Omental fat pad (tissue), 4 donors: ENCODE results near the gene CDH23. TPM values are rescaled to one million over a fixed set of nuclear protein-coding genes. Genes with fewer than 3 reads are reported as not detected.

Source experiments
- ATAC-seq: fragments of 150-250 bp; one replicate; pipeline ENCODE4 v1.9.1; 2016; ENCODE audit warnings: mild to moderate bottlenecking, moderate library complexity; ENCODE audit not compliant: low FRiP score
- DNase-seq: peaks from one replicate; pipeline ENCODE4 v3.0.0-alpha.2; 2019; ENCODE audit warnings: low spot score
- CTCF ChIP-seq, 3 donors: fragments of 450-650 bp; IDR thresholded peaks; one replicate each; pipeline ENCODE4 v1.5.1; 2016 to 2017; ENCODE audit warnings: antibody characterized with exemption in 3 of 3, mild to moderate bottlenecking in 3 of 3, moderate library complexity in 2 of 3
- total RNA-seq, 4 donors: library from RNA; depleted of rRNA; stranded (reverse); fragments of >200 nt; gene quantifications; one replicate each; pipeline ENCODE4 v1.1.0, GENCODE V29; 2016

CDH23 gene
- total RNA-seq, 4 donors from 2014 or later = 25.3 to 41.9 (median 34.4) TPM

DNA sequence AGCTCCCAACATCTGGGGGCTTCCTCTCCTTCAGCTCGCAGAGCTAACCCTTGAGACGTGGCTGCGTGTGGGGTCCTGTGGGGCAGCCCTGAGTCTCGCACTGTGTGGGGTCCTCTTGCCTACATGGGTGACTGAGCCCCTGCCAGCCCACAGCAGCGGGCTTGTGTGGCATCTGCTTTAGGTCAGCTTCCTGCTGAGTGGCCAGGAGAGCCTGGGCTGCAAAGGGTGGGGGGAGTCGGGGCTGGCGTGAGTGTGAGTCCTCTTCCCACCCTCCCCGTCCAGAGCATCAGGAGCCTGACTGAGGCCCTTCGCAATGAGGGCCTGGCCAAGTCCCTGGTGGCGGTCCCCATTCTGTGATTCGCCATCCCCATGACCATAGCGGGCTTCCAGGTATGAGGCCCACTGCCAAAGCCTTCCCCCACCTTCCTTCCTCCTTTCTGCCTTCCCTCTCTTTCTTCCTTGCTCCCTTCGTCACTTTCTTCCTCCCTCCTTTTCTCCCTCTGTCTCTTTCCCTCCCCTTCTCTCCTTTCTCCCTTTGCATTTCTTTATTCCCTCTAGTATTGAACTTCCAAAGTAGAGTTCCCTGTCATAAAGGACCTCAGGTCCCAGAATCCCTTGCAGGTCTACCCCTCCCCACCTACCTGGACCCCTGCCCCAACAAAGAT, 85.2 kb downstream of the CDH23 start:
- DNase-seq (no peak), ATAC-seq (no peak)
- no peak for TF ChIP-seq CTCF (IDR thresholded peaks at IDR 0.05)

- no peak for DNase-seq
- no peak for TF ChIP-seq CTCF (IDR thresholded peaks at IDR 0.05)
- ATAC-seq = no peak
Observed at GRCh38 chr10:71482620-71483019, 85.9 kb downstream of the CDH23 start.

DNA sequence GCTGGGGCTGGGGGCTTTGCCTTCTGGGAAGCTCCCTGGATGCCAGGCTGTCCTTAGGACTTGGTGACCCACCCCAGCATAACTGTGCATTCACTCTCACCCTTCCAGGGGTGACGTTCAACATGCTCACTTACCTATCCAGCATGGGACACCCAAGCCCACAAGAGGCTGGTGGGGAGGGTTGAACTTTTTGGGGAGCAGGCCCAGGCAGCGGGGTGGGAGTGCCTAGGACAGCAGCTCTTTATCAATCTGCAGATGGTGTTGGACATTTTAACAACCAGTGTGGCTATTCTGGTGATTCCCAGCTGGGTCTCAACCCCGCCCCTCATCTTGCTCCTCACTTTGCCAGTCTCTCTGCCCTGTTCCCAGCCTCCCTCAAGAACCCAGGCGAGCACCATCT, 86.4 kb downstream of the CDH23 start:
- no peak for TF ChIP-seq CTCF (IDR thresholded peaks at IDR 0.05)
- ATAC-seq (no peak), DNase-seq (no peak)

DNA sequence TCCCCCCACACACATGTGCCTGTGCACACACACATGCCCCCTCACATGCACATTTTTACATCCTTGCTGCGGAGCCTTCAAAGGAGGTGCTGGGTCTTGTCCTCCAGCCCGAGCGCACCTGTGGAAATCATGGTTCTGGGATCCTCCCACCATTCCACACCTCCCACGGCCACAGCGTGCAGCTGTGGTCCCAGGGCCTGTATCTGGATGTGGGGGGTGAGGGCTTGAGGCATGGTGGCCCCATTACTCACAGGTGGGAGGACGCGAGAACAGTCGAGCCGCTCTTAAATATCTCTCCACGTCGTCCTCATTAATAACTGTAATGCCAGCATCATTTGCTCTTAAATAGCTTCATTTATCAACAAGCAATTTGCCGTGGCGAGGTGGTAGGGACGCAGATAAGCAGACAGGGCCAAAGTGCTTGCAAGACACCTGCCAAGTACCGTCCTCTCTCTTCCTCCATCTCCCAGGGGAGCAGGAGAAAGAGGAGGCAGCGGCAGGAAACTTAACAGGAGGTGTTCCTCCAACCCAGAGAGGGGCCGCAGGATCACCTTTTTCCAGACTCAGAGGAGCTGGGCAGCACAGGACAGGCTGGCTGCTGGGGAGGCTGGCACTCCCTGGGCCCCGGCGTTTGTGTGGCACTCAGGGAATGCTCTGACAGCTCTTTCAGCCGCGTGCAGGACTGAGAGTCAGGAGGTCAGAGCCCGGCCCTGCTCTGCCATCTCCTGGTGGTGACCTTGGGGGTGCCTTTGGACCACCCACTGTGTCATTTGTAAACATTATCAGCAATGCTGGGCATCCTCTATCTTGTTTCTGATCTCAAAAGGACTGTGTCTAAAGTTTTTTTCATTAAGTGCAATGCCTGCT, 87.4 kb downstream of the CDH23 start:
- no peak for TF ChIP-seq CTCF (IDR thresholded peaks at IDR 0.05)
- no peak for DNase-seq
- ATAC-seq = no peak

DNA sequence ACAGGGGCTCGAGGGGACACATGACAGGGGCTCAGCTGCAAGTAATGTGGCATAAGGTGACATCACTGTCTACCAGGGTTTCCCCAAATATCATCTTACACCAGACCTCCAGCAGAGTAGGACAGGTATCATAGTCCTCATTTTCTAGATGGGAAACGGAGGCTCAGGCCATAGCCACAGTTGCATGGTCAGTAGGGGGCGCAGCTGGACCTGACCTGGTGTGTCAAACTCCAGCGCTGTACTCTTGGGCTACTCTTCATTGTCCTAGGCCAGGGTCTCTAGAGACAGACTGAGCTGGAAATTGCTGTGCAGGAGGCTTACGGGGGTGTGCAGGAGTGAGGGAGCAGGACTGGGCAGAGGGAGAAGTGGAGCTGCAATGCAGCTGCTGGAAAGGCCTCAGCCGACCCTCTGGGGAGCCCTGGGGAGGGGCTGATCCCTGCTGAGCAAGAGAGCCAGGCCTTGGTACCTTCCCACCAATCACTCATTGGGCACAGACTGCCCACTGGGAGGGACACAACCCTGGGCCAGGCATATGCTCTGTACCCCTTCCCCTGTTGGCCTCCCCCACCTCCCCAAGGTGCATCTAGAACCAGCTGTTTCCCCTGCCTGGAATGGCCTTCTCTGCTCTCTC, 89.9 kb downstream of the CDH23 start:
- no peak for TF ChIP-seq CTCF (IDR thresholded peaks at IDR 0.05)
- DNase-seq (no peak), ATAC-seq (no peak)

- no peak for DNase-seq
- TF ChIP-seq CTCF (IDR thresholded peaks at IDR 0.05) = no peak
- ATAC-seq = no peak
Observed at GRCh38 chr10:71487726-71488125, 91.0 kb downstream of the CDH23 start.
